K562 (cell line): ENCODE measurements around the gene UBL5. TPM values are rescaled to one million over a fixed set of nuclear protein-coding genes. Genes with fewer than 3 reads are reported as not detected.

Source experiments
- ATAC-seq: fragments of 200-7000 bp; cut with Tn5 transposase; 3 replicates; pipeline ENCODE4 v1.9.1; 2020; ENCODE audit warnings: moderate library complexity
- BruUV-seq: library from RNA; stranded (reverse); fragments of 400-500 nt; replicated peaks from 2 replicates; lab custom pipeline; 2021; lab: Mats Ljungman, UMichigan
- CTCF ChIA-PET: fragments of 300-600 bp; formaldehyde crosslinking; extraction: SDS; loops from one replicate; lab custom pipeline; 2021; ENCODE audit warnings: low intra/inter-chr PET ratio; lab: Yijun Ruan, JAX
- POLR2A ChIA-PET: fragments of 300-600, 350-650 bp; sonication (Branson Sonifier 250); formaldehyde crosslinking; extraction: SDS; loops from one replicate; lab custom pipeline; 2021; ENCODE audit warnings: antibody characterized with exemption, inconsistent platforms; lab: Yijun Ruan, JAX
- DNase-seq, 4 experiments: peaks; one replicate each; pipeline versions ENCODE4 v3.0.0 to v3.0.0-alpha.2; 2011 to 2018; ENCODE audit warnings: low spot score in 3 of 4, mixed read lengths in 3 of 4; ENCODE audit errors: extremely low read depth in 1 of 4
- FAIRE-seq: peaks from 2 replicates; lab custom pipeline; 2011; peaks lifted over from hg19 to GRCh38; lab: Jason Lieb, UNC
- H2AFZ ChIP-seq: 2 replicates; pipeline ENCODE4 v1.6.0; 2011; ENCODE audit warnings: low read depth, low read length, control low read depth, inconsistent platforms
- H3K27ac ChIP-seq: fragments of 200-600 bp; 3 replicates; pipeline ENCODE4 v1.8.0; 2011; ENCODE audit warnings: low read depth, mild to moderate bottlenecking, control low read depth, inconsistent platforms, low read length, moderate library complexity, mixed read lengths; ENCODE audit errors: extremely low read depth
- H3K27me3 ChIP-seq, 2 experiments: fragments of 300-600 bp in 1 of 2; 2 replicates in 1 of 2; 3 replicates in 1 of 2; pipeline versions ENCODE4 v1.6.0 to v1.8.0; 2011; ENCODE audit warnings: inconsistent platforms in 2 of 2, low read length in 2 of 2, mild to moderate bottlenecking in 1 of 2, mixed read lengths in 1 of 2, moderate library complexity in 1 of 2; ENCODE audit not compliant: control insufficient read depth in 2 of 2, insufficient read depth in 2 of 2
- H3K36me3 ChIP-seq: fragments of 300-600 bp; 3 replicates; pipeline ENCODE4 v1.8.0; 2011; ENCODE audit warnings: mild to moderate bottlenecking, low read length, inconsistent platforms; ENCODE audit not compliant: control insufficient read depth, insufficient read depth
- H3K4me1 ChIP-seq, 2 experiments: fragments of 200-600 bp in 1 of 2; replicated peaks in 1 of 2; 2 replicates in 1 of 2; 3 replicates in 1 of 2; pipeline versions ENCODE4 v1.5.1 to v1.8.0; 2011; ENCODE audit warnings: inconsistent platforms in 2 of 2, low read length in 2 of 2, mild to moderate bottlenecking in 1 of 2, mixed read lengths in 1 of 2, moderate library complexity in 1 of 2; ENCODE audit not compliant: control insufficient read depth in 2 of 2, insufficient read depth in 2 of 2
- H3K4me2 ChIP-seq: 2 replicates; pipeline ENCODE4 v1.6.1; 2011; ENCODE audit warnings: low read length, control low read depth, inconsistent platforms, mixed read lengths; ENCODE audit not compliant: insufficient read depth
- H3K4me3 ChIP-seq: fragments of 200-600 bp; sonication (generic), shearing (Covaris generic); 2 replicates; pipeline ENCODE4 v1.5.1; 2016; ENCODE audit warnings: control low read depth, inconsistent platforms
- H3K79me2 ChIP-seq: fragments of 200-600 bp; 3 replicates; pipeline ENCODE4 v1.8.0; 2011; ENCODE audit warnings: low read length, inconsistent platforms; ENCODE audit not compliant: control insufficient read depth, insufficient read depth
- H3K9ac ChIP-seq, 2 experiments: 2 replicates each; pipeline versions ENCODE4 v1.6.0 to v1.6.1; 2011; ENCODE audit warnings: low read depth in 2 of 2, low read length in 2 of 2, control low read depth in 1 of 2, inconsistent platforms in 1 of 2, mild to moderate bottlenecking in 1 of 2, mixed read lengths in 1 of 2; ENCODE audit not compliant: insufficient read depth in 1 of 2
- H3K9me1 ChIP-seq: one replicate; pipeline ENCODE4 v1.6.0; 2011; ENCODE audit warnings: inconsistent platforms, mild to moderate bottlenecking, low read length, moderate library complexity; ENCODE audit not compliant: control insufficient read depth, insufficient read depth
- H3K9me3 ChIP-seq: replicated peaks from 2 replicates; pipeline ENCODE4 v1.5.1; 2011; ENCODE audit warnings: low read depth, low read length, inconsistent platforms; ENCODE audit not compliant: control insufficient read depth, insufficient read depth
- H4K20me1 ChIP-seq: replicated peaks from 2 replicates; pipeline ENCODE4 v1.6.1; 2011; ENCODE audit warnings: low read length, inconsistent platforms, mixed read lengths; ENCODE audit not compliant: control insufficient read depth, insufficient read depth
- CREM ChIP-seq: IDR thresholded peaks from 2 replicates; pipeline ENCODE4 v1.6.1; 2014; ENCODE audit warnings: antibody characterized with exemption, low read depth
- DEAF1 ChIP-seq: fragments of 450-650 bp; formaldehyde crosslinking; IDR thresholded peaks from 2 replicates; pipeline ENCODE4 v1.4.0; 2020; ENCODE audit warnings: mild to moderate bottlenecking, moderate library complexity
- E2F3 ChIP-seq: fragments of 250-450 bp; sonication (Bioruptor Pico); IDR thresholded peaks from 2 replicates; pipeline ENCODE4 v1.4.0; 2020; ENCODE audit warnings: mild to moderate bottlenecking
- ELK3 ChIP-seq: fragments of 450-650 bp; formaldehyde crosslinking; IDR thresholded peaks from 2 replicates; pipeline ENCODE4 v1.4.0; 2020; ENCODE audit warnings: mild to moderate bottlenecking
- FOXK1 ChIP-seq: sonication (generic); formaldehyde crosslinking; IDR thresholded peaks from 2 replicates; pipeline ENCODE4 v1.8.0; 2022; ENCODE audit warnings: missing genetic modification reagents, mild to moderate bottlenecking, borderline replicate concordance
- KDM2B ChIP-seq: fragments of 250-450 bp; sonication (Bioruptor Pico); IDR thresholded peaks from 2 replicates; pipeline ENCODE4 v1.8.0; 2021; ENCODE audit warnings: mild to moderate bottlenecking, moderate library complexity
- MYC ChIP-seq, 2 experiments: fragments of 250-450 bp in 1 of 2; sonication (Bioruptor Pico) in 1 of 2; IDR thresholded peaks; 2 replicates each; pipeline versions ENCODE4 v1.5.1 to v1.6.1; 2012 to 2021; ENCODE audit warnings: low read depth in 2 of 2, borderline replicate concordance in 1 of 2, improper control_type of control experiment in 1 of 2, low read length in 1 of 2, mild to moderate bottlenecking in 1 of 2, moderate library complexity in 1 of 2
- PBX2 ChIP-seq, 2 experiments: IDR thresholded peaks in 1 of 2; conservative IDR thresholded peaks in 1 of 2; 2 replicates each; pipeline ENCODE4 v1.6.1; 2016; ENCODE audit warnings: low read depth in 2 of 2, mild to moderate bottlenecking in 1 of 2, missing compliant biosample characterization in 1 of 2, missing genetic modification characterization in 1 of 2, moderate library complexity in 1 of 2
- PRPF4 ChIP-seq: fragments of 200-400 bp; formaldehyde crosslinking; IDR thresholded peaks from one replicate; pipeline ENCODE4 v1.6.1; 2017; ENCODE audit warnings: low read length, low read depth, mild to moderate bottlenecking; ENCODE audit not compliant: insufficient read depth, poor library complexity, severe bottlenecking
- RBM14 ChIP-seq: fragments of 200-400 bp; formaldehyde crosslinking; IDR thresholded peaks from 2 replicates; pipeline ENCODE4 v1.6.1; 2018; ENCODE audit warnings: low read depth, mild to moderate bottlenecking, low read length, moderate library complexity, borderline replicate concordance; ENCODE audit not compliant: insufficient read depth
- RNF2 ChIP-seq: sonication (generic); IDR thresholded peaks from 2 replicates; pipeline ENCODE4 v1.6.1; 2016
- SMAD4 ChIP-seq: fragments of 250-450 bp; sonication (Bioruptor Pico); conservative IDR thresholded peaks from 2 replicates; pipeline ENCODE4 v1.8.0; 2021; ENCODE audit warnings: inconsistent platforms, mild to moderate bottlenecking, moderate library complexity
- TBL1XR1 ChIP-seq, 2 experiments: IDR thresholded peaks; 2 replicates each; pipeline ENCODE4 v1.6.1; 2012; ENCODE audit warnings: improper control_type of control experiment in 2 of 2, low read length in 2 of 2, mild to moderate bottlenecking in 1 of 2
- ZBTB12 ChIP-seq: fragments of 250-450 bp; sonication (Bioruptor Pico); IDR thresholded peaks from 2 replicates; pipeline ENCODE4 v1.4.0; 2020
- ZC3H11A ChIP-seq: IDR thresholded peaks from 2 replicates; pipeline ENCODE4 v1.6.1; 2012; ENCODE audit warnings: low read depth, low read length, improper control_type of control experiment
- ZNF212 ChIP-seq: fragments of 450-650 bp; formaldehyde crosslinking; IDR thresholded peaks from 2 replicates; pipeline ENCODE4 v1.4.0; 2020; ENCODE audit warnings: mild to moderate bottlenecking
- WGBS: fragments of 100-300 bp; shearing (Covaris generic); methylation state at CpG from one replicate; pipeline ENCODE4 v1.1.6; 2016; ENCODE audit warnings: low coverage, mixed read lengths; ENCODE audit not compliant: insufficient coverage; ENCODE audit errors: missing lambda C conversion rate; 5-methylcytosine and 5-hydroxymethylcytosine counted together
- in situ Hi-C: fragments of 300-500 bp; cut with MboI; formaldehyde crosslinking; loops from 4 replicates; pipeline ENCODE4 v1.15.0; 2018; ENCODE audit warnings: inconsistent platforms, mixed read lengths
- intact Hi-C: fragments of 100-400 bp; cut with micrococcal nuclease; formaldehyde crosslinking; loops from 2 replicates; pipeline ENCODE4 v1.14.2; 2022
- polyA plus RNA-seq, 8 experiments: library from polyadenylated mRNA; depleted of rRNA in 4 of 8; stranded (reverse) in 5 of 8; unstranded in 3 of 8; fragments of >200 nt; fragmentation: Nextera tagmentation in 2 of 8; fragmentation: Illumina TruSeq in 1 of 8; extraction: Ambion mirVana in 2 of 8; extraction: Trizol in 1 of 8; gene quantifications; 2 replicates each; pipeline versions ENCODE4 v1.2.1 to v1.2.3, GENCODE V29; 2011 to 2014; ENCODE audit warnings: inconsistent platforms in 1 of 8, missing spikeins in 1 of 8
- total RNA-seq, 7 experiments: library from RNA; depleted of rRNA in 6 of 7; stranded (reverse); fragments of >200 nt in 6 of 7; fragmentation: Illumina TruSeq in 2 of 7; extraction: Trizol in 2 of 7; gene quantifications; 2 replicates each; pipeline versions ENCODE4 v1.2.1 to v1.2.3, GENCODE V29; 2011 to 2021; ENCODE audit warnings: low replicate concordance in 1 of 7

The UBL5 gene
- total and polyA plus RNA-seq, 9 of the 15 experiments (the other 6 are each of a cell fraction or from before 2014, with no cell fraction given) = 410 to 1,266 (median 613) TPM

GRCh38 chr19:9860407-9860806, 32.7 kb downstream of the UBL5 start:
- DNase-seq = no peak
- 7% methylated on average over 8 of the region's 8 CpGs for WGBS
- CTCF ChIA-PET = no interaction called here

More at GRCh38 chr19:9860407-9860806, 32.7 kb downstream of the UBL5 start:
- ATAC-seq = no peak
- no TSS peak for BruUV-seq
- no peak overlapping the region for H3K4me2 ChIP-seq
- TF ChIP-seq RNF2 (no peak), ZC3H11A (no peak), ZNF212 (CRISPR knock-in tag) (no peak), E2F3 (CRISPR knock-in tag) (no peak), SMAD4 (CRISPR knock-in tag) (no peak), KDM2B (CRISPR knock-in tag) (no peak), ZBTB12 (CRISPR knock-in tag) (no peak), ELK3 (CRISPR knock-in tag) (no peak), RBM14 (no peak), PRPF4 (no peak), PBX2 (CRISPR knock-in tag; IDR thresholded peaks at IDR 0.05; ENCODE audit: low read depth) (no peak), PBX2 (tag; conservative IDR thresholded peaks at IDR 0.05; ENCODE audit: low read depth) (no peak), MYC (IDR thresholded peaks at IDR 0.05; ENCODE audit: low read depth, low read length) (no peak), MYC (CRISPR knock-in tag; IDR thresholded peaks at IDR 0.05; ENCODE audit: borderline replicate concordance, low read depth) (no peak), DEAF1 (no peak), FOXK1 (CRISPR knock-in tag) (no peak), CREM (no peak), TBL1XR1 (IDR thresholded peaks at IDR 0.05; ENCODE audit: low read length in 2 of 2) (no peak)
- TF ChIP-seq, all 486 proteins: peak for 0
- H3K4me3 ChIP-seq = no peak overlapping the region
- H4K20me1 ChIP-seq = peaks cover 8% of the 10 kb centered on the region; the same call in 1 of the 2 replicates
- in situ Hi-C loops = no loop called here
- no peaks in the 10 kb centered on the region for H3K79me2 ChIP-seq
- H3K27me3 ChIP-seq = peaks cover 12 to 28% of the 10 kb centered on the region in 2 experiments; a peak in 4 of 5 replicates
- no peaks in the 10 kb centered on the region for H3K9me1 ChIP-seq
- peaks cover 12 to 14% of the 10 kb centered on the region in 2 experiments; a peak in 4 of 5 replicates for H3K4me1 ChIP-seq
- intact Hi-C loops = no loop called here
- POLR2A ChIA-PET = interaction anchor here (0.6 to 1.3 kb wide), 4 partner anchors 10 to 15 kb away, joined by 3 to 8 read pairs (median 3); no protein-coding TSS in a partner anchor
- no peaks in the 10 kb centered on the region for H3K9me3 ChIP-seq
- FAIRE-seq = no peak
- H3K9ac ChIP-seq = no peak overlapping the region
- no peak overlapping the region for H3K27ac ChIP-seq
- H2AFZ ChIP-seq = no peak overlapping the region
- H3K36me3 ChIP-seq = no peaks in the 10 kb centered on the region
